Heart right ventricle (tissue), 16 donors: Measurements from ENCODE around the gene FANK1. TPM values are rescaled to one million over a fixed set of nuclear protein-coding genes. Genes with fewer than 3 reads are reported as not detected.

Experiments
- ATAC-seq, 8 donors: fragments of 200-7000 bp; cut with Tn5 transposase; one replicate each; pipeline ENCODE4 v1.9.1; 2020; ENCODE audit warnings: mild to moderate bottlenecking in 8 of 8, moderate library complexity in 8 of 8, moderate number of reproducible peaks in 1 of 8
- DNase-seq, 2 donors: peaks; one replicate each; pipeline ENCODE4 v3.0.0-alpha.2; 2020
- H3K27ac ChIP-seq, 10 donors: fragments of 200-600 bp; sonication (generic) in 2 of 10; one replicate each; pipeline versions ENCODE4 v1.5.0 to v1.8.0; 2020 to 2022; ENCODE audit warnings: mild to moderate bottlenecking in 3 of 10
- H3K27me3 ChIP-seq, 7 donors: fragments of 200-600 bp; one replicate each; pipeline ENCODE4 v1.8.0; 2021 to 2022; ENCODE audit warnings: mild to moderate bottlenecking in 2 of 7
- H3K36me3 ChIP-seq, 9 donors: fragments of 200-600 bp; sonication (generic) in 1 of 9; one replicate each; pipeline versions ENCODE4 v1.5.0 to v1.8.0; 2020 to 2022; ENCODE audit warnings: mild to moderate bottlenecking in 2 of 9
- H3K4me1 ChIP-seq, 9 donors: fragments of 200-600 bp; sonication (generic) in 1 of 9; one replicate each; pipeline versions ENCODE4 v1.5.0 to v1.8.0; 2020 to 2022; ENCODE audit warnings: mild to moderate bottlenecking in 4 of 9
- H3K4me3 ChIP-seq, 10 donors: fragments of 200-600 bp; sonication (generic) in 2 of 10; one replicate each; pipeline versions ENCODE4 v1.5.0 to v1.8.0; 2020 to 2022; ENCODE audit warnings: mild to moderate bottlenecking in 7 of 10, moderate library complexity in 2 of 10
- H3K9me3 ChIP-seq, 11 donors: fragments of 200-600 bp in 10 of 11; sonication (generic) in 2 of 11; one replicate each; pipeline versions ENCODE4 v1.5.0 to v1.8.0; 2013 to 2022; ENCODE audit warnings: mild to moderate bottlenecking in 2 of 11, control low read depth in 1 of 11, moderate library complexity in 1 of 11
- CTCF ChIP-seq, 9 donors: fragments of 200-600 bp; sonication (generic) in 2 of 9; IDR thresholded peaks; one replicate each; pipeline versions ENCODE4 v1.5.0 to v1.8.0; 2021 to 2022; ENCODE audit warnings: antibody characterized with exemption in 9 of 9, mild to moderate bottlenecking in 5 of 9, moderate library complexity in 1 of 9
- WGBS, 2 donors: extraction: QIAGEN DNeasy Blood & Tissue Kit; methylation state at CpG; one replicate each; pipeline ENCODE4 v1.1.7; 2013; ENCODE audit warnings: inconsistent platforms in 1 of 2; 5-methylcytosine and 5-hydroxymethylcytosine counted together
- intact Hi-C, 10 donors: fragments of 100-400 bp; cut with DNase I; formaldehyde crosslinking; loops; one replicate each; pipeline versions ENCODE4 v1.11.1 to v1.14.2; 2022
- polyA plus RNA-seq, 2 donors: library from polyadenylated mRNA; stranded (reverse); fragments of 200-250 nt; gene quantifications; one replicate each; pipeline ENCODE4 v1.2.3, GENCODE V29; 2013
- total RNA-seq, 10 donors: library from RNA; stranded (reverse); fragmentation: NEBNext Ultra II Directional in 3 of 10; extraction: Animal tissue kit (Norgen Biotek cat#: 25700) in 3 of 10; gene quantifications; one replicate each; pipeline versions ENCODE4 v1.2.1 to v1.2.4, GENCODE V29; 2021 to 2023
- donor health status: Arrhythmogenic right ventricular cardiomyopathy.
- donor health status: ischemic (EF 13 %, LVEDD 7.1; RV severe dilation, severe dysfunction).
- donor health status: healthy with polysubstance abuse.
- donor health status: DM: no; HTN: yes; CAD: no.
- donor health status: DM: no; HTN: no; CAD: no.
- donor health status: ischemic (EF 25% LVEDD 6.9; RV normal size, moderate dysfunction).
- donor health status: ischemic (EF 25% LVEDD 5.7; RV mildly dilated, moderate dysfunction).
- donor health status: healthy.
- donor health status: DM: yes; HTN: yes; CAD: no.
- donor health status: Ischemic cardiomyopathy.
- donor health status: ischemic (EF 35%, LVEDD 5.7; RV mildly dilated, moderate dysfunction).
- donor health status: nonischemic (EF 11% LVEDD 7.7; RV severe dilation, severe dysfunction).
- donor health status: DM: yes; HTN: yes; CAD: no.
- donor health status: PGD.
- donor health status: ischemic (EF 29% LVEDD 5.4; RV normal size, mild dysfunction).
- donor health status: nonischemic (EF 23%, LVEDD 6.1; RV moderate dilation, normal function).

FANK1 gene
- total and polyA plus RNA-seq, 12 donors = 0.40 to 1.2 (median 0.68) TPM; not detected in 3

DNA sequence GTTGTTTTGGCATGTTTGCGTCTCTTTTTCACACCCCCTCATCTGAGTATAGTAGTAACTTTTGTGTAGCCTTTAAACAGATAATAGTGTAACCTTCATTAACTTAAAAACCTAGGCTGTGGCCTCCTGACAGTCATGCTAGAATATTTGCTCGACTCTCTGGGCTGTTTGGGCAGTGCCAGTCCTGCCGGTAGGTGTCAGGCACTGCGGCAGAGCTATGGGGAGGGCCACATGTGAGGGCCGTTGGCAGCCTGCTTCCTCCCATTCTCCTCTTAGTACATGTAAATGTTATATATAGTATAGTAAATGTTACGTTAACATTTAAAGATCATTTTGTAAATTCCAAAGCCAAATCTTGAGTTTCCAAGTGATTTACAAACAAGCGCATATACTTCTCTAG, 46.9 kb upstream of the FANK1 start:
- TF ChIP-seq CTCF (IDR thresholded peaks at IDR 0.05) = no peak
- Histone ChIP-seq H3K4me1 (peaks cover 0 to 42% (median 14%) of the 10 kb centered on the region in 9 donors), H3K27ac (peak overlapping the region in 4 of 10 donors; percentile 7 to 56 (median 17)), H3K9me3 (no peaks in the 10 kb centered on the region), H3K4me3 (no peak overlapping the region), H3K27me3 (no peaks in the 10 kb centered on the region), H3K36me3 (peaks cover 0 to 100% (median 30%) of the 10 kb centered on the region in 9 donors)
- DNase-seq = no peak
- no peak for ATAC-seq
- WGBS, 2 donors = 90 to 93% methylated on average over 7 of the region's 7 CpGs
- intact Hi-C loops = loop anchor here in 1 of 10 donors (10.0 kb wide), 1 partner anchor 105 kb away; no protein-coding TSS in a partner anchor

DNA sequence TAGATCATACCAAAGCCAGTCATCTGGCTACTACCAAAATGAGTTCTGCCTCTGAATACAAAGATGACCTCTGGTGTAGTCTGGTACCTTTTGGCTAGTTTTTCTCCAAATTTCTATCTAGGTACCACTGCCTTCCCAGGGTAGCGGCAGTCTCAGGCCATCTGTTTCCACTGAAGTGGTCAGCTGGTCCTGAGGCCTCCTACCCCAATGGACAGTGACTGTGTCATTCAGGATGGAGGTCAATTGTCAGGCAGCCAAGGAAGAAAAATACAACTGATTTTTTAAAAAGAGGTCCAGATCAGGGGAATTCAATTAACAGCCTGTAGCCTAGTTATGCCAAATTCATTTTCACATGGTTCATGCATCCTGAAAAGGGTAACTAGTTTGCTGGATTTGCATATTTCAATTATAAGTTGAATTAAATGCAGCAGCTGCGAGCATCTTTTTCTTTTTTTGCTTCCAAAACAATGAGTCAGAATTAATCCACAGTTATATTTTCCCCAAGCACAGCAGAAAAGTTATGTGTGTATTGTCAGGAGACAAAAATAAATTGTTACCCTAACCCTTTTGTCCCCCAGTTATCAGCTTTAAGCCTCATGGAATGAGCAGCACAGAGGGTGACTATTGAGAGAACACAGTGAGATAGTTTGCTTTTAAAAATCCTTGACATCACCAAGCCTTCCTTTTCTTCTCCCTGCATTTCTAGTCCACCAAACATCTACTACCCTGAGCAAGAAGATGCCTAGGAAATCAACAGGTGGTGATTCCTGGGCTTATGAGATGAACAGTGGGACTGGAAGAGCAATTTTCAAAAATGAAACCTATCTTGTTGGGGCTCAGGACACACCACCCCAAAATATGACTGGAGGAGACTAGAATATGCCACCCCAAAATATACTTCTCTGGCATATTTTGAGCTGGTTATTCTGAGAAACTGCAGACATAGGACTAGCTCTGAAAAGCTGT, 45.3 kb upstream of the FANK1 start:
- intact Hi-C loops = no loop called here
- no peaks in the 10 kb centered on the region for H3K27me3 ChIP-seq
- DNase-seq (no peak), ATAC-seq (peak in 5 of 8 donors; percentile 20 to 91 (median 81))
- no peaks in the 10 kb centered on the region for H3K9me3 ChIP-seq
- no peak overlapping the region for H3K4me3 ChIP-seq
- 85 to 87% methylated on average over 2 of the region's 2 CpGs for WGBS, 2 donors
- H3K27ac ChIP-seq = peak overlapping the region in 6 of 10 donors; percentile 38 to 82 (median 70)
- peaks cover 0 to 34% (median 5%) of the 10 kb centered on the region in 9 donors for H3K4me1 ChIP-seq
- no peak for TF ChIP-seq CTCF (IDR thresholded peaks at IDR 0.05)
- peaks cover 0 to 97% (median 36%) of the 10 kb centered on the region in 9 donors for H3K36me3 ChIP-seq

- no peaks in the 10 kb centered on the region for H3K9me3 ChIP-seq
- no peak for TF ChIP-seq CTCF (IDR thresholded peaks at IDR 0.05)
- H3K27ac ChIP-seq = no peak overlapping the region
- 94 to 95% methylated on average over 7 of the region's 7 CpGs for WGBS, 2 donors
- H3K4me3 ChIP-seq = no peak overlapping the region
- peaks cover 0 to 34% (median 5%) of the 10 kb centered on the region in 9 donors for H3K4me1 ChIP-seq
- H3K36me3 ChIP-seq = peaks cover 0 to 97% (median 36%) of the 10 kb centered on the region in 9 donors
- ATAC-seq (no peak), DNase-seq (no peak)
- H3K27me3 ChIP-seq = no peaks in the 10 kb centered on the region
- intact Hi-C loops = no loop called here
These were observed 43.9 kb upstream of the FANK1 start for GRCh38 chr10:125852487-125852886.

DNA sequence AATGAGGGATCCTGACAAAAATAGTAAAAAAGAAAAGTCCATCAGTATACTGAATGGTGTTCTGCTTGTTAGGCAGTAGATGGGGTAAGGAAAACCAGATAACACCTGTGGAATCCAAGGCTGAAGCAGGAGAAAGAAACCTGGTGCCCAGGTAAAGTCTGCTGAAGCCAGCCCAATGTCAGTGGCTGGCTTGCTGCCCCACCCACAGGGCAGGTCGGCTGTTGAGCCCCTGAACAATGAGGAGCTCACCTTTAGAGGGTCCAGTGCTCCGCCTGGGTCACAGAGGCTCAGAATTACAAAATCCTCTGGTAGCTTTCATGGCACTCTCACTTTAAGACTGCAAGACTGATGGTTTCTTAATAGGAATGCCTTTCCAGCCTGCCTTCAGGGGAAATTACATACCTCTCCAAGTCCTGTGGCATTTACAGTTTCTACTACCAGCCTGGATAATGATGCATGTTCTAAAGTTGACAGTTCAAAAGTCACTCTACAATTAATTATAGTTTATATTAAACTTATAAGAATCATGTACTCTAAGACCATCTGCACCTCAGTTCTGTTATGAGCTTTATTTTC, 39.1 kb upstream of the FANK1 start:
- 87 to 88% methylated on average over 2 of the region's 2 CpGs for WGBS, 2 donors
- H3K36me3 ChIP-seq = peaks cover 0 to 94% (median 25%) of the 10 kb centered on the region in 9 donors

More for the DNA sequence above, 39.1 kb upstream of the FANK1 start:
- no peak overlapping the region for H3K4me3 ChIP-seq
- H3K27ac ChIP-seq = no peak overlapping the region
- H3K9me3 ChIP-seq = no peaks in the 10 kb centered on the region
- no peak for TF ChIP-seq CTCF (IDR thresholded peaks at IDR 0.05)
- H3K27me3 ChIP-seq = no peaks in the 10 kb centered on the region
- no peak for ATAC-seq
- peaks cover 0 to 2% (median 0%) of the 10 kb centered on the region in 9 donors for H3K4me1 ChIP-seq
- intact Hi-C loops = no loop called here
- DNase-seq = no peak
